GM21515 (cell line): ENCODE results near the gene L3HYPDH.

Experiments used
- ATAC-seq: cut with Tn5 transposase; IDR thresholded peaks from one replicate; pipeline ENCODE4 v1.9.1; 2021; ENCODE audit not compliant: unreplicated experiment

Gene L3HYPDH

DNA sequence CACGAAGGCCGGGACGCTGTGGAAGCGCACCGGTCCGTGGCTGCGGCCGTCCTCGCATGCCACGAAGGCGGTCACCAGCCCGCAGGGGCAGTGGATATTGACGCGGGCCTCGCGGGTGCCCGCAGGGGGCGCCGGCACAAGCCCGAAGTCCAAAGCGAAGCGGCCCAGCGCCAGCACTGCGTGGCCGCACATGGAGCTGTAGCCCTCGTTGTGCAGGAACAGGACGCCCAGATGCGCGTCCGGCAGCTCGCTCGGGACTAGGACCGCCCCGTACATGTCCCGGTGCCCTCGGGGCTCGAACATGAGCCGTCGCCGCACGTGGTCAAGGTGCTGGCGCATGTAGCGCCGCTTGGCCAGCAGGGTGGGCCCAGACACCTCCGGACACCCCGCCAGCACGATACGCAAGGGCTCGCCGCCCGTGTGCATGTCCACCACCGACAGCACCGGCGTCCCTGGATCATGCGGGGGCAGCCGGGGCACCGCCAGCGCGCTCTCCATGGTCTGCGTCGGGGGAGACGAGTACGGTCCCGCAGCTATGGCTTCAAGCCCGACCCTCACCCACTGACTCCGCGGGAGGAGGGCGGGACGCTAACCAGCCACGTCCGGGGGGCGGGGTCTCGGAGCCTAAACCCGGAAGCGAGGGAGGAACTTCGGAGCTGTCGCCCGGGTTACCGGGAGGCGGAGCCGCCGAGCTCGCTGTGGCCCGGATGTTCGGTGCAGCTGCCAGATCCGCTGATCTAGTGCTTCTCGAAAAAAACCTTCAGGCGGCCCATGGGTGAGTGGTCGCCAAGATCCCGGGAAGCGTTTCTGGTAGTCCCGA is at the start of gene L3HYPDH, which contains the start of gene JKAMP:
Gene L3HYPDH (minus strand): TSS at position 590 of the 820 bp plus-strand sequence. CDS start 92 bp downstream, at position 498.
Gene JKAMP (plus strand): TSS at position 699 of the 820 bp plus-strand sequence. CDS start 73 bp downstream, at position 772.
- peak; percentile 88 for ATAC-seq

DNA sequence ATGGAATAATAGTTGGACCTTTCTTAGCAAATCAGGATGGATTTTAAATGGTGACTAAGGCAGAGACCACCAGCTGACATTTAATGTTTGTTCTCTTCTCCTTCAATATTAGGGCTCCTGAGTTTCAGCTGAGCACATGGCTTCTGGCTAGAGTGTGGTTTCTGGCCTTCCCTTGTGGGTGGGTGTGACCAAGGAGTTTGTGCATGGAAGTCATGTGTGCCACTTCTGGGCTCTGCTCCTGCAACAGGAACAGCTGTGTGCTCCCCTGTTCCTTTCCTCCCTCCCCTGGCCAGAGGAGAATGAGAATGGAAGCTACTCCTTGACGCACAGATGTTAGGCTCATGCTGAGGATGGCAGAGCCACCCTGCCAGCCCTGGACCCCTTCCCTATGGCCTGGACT is 48.2 kb upstream of the L3HYPDH start:
- no peak for ATAC-seq

DNA sequence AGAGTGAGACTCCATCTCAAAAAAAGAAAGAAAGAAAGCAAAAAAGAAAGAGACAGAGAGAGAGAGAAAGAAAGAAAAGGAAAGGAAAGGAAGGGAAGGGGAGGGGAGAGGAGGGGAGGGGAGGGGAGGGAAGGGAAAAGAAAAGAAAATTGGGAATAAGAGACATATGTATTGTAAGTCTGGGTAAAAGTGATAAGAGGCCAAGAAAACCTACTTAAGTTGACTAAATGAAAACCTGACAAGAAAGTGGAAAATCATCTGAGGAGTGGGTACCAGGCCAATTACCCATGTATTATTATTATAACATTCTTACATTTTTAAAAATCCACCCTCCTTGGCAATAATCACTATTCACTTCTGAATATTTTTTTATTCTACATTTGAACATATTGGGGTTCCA is 46.1 kb upstream of the L3HYPDH start:
- no peak for ATAC-seq

DNA sequence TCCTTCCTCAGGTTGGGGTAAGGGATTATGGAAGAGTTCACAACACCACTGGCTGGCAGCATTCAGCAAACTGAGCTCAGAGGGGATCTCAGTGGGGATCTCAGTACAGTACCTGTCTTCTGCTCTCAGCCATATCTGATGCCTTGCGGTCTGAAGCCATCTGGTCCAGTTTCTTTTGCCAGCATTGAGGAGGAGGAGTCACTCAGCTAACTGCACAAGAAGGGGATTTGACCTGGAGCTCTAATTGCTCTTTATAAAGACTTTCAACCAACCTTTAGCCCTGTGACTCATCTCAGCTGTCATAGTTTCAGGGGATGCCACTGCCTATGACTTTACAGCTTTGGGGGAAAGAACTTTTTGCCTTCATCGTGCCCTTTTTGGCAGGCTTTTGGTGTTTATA is 45.0 kb upstream of the L3HYPDH start:
- no peak for ATAC-seq

DNA sequence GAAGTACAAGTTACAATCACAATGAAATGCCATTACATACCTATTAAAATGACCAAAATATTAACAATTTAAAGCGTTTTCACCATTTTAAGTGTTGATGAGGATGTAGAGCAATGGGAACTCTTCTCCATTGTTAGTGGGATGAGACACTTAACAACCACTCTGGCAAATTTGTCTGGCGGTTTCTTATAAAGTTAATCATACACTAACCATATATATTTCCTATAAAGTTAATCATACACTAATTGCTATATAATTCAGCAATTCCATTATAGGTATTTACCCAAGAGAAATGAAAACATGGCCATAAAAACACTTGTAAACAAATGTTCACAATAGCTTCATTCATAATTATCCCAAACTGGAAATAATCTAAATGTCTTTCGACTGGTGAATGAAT is 36.0 kb upstream of the L3HYPDH start:
- ATAC-seq, result no peak

DNA sequence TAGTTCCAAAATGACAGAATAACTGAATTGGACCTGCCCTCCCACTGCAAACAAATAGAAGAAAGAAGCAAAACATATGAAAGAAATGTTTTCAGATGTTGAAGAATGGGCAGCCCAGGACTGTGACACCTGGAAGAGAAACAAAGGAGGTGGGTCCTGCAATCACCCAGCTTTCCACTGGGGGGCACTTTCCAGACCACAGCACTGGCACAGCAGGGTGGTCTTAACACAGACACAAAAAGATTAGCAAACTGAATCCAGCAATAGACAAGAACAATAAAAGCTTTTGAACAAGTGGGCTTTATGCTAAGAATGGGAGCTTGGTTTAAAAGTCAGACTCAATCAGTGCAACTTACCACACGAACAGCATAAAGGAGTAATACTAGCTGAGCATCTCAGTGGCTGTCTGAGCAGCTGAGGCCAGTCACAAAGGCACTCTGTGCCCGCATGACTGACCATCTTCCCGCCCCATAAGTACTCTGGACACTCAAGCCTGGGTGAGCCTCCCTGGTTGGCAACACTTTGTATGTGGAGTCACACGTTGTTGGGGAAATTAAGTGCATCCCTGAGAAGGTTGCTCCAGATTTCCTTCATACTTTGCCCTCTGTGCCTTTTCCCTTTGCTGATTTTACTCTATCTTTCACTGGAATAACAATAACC is 27.8 kb upstream of the L3HYPDH start:
- ATAC-seq, result no peak

DNA sequence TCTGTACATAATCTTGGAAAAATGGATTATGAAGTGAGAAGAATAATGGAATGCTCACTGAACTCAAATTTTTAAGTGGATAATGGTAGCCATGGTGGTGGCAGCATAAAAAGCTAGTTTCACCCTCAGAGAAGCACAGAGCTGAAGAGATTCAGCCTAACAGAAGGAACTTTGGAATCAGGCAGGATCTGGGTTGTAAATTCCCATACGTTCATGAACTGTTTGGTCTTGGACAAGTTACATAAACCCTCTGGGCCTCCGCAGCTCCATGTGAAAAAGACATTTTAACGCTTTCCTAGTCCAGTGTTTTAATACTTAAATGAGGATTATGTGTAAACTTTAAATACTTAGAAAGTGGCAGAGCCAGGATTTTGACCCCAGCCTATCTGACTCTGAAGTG is 26.8 kb upstream of the L3HYPDH start:
- no peak for ATAC-seq

DNA sequence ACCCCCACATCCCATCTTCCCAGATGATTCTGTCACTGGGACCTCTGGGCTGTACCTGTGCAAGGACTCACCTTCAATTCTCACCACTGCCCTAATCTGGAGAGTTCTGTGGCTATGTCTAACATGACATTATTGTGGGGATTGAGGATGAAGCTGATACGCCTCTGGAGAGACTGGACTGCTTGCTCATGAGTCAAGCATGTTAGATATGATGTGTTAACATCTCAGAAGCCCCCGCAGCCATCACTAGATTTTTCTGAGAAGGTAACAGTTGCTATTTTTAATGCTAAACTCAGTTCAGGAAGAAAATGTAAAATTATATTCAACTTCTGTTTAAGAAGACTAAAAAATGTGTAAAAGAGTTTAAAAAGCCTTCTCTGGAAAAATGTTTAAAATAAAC is 25.8 kb upstream of the L3HYPDH start:
- ATAC-seq, result no peak

DNA sequence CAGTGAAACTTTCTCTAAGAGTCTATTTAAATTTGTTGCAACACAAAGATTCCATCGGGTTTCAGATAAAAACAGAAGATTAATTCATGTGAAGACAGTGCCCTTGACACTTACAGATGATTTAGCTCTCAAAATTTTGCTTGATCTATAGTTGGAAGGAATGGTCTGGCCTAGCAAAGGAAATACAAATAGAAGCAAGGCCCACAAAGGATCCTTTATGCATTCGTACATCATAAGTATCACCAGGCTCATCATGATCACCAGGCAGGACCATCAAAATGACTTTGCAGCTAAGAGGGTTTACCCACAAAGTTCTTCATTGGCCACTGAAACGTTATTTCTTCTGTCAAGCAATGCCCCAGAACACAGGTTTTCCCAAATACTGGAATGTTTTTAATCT is 24.9 kb upstream of the L3HYPDH start:
- no peak for ATAC-seq

DNA sequence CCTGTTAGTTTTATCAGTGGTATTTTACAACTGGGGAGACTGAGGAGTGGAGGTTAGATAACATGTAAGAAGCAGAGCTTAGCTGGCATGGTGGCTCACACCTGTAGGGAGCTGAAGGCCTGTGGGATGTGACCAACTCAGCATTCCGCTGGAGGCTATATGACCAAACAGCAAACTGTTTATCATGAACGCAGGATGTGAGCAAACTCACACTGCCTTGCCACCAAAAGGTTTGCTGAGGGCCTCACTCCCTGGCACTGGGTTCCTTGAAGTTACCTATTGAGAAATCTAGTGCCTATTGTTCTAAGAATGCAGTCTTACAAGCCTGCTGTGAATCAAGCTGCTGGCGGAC is 23.5 kb upstream of the L3HYPDH start:
- ATAC-seq, result peak; percentile 17

DNA sequence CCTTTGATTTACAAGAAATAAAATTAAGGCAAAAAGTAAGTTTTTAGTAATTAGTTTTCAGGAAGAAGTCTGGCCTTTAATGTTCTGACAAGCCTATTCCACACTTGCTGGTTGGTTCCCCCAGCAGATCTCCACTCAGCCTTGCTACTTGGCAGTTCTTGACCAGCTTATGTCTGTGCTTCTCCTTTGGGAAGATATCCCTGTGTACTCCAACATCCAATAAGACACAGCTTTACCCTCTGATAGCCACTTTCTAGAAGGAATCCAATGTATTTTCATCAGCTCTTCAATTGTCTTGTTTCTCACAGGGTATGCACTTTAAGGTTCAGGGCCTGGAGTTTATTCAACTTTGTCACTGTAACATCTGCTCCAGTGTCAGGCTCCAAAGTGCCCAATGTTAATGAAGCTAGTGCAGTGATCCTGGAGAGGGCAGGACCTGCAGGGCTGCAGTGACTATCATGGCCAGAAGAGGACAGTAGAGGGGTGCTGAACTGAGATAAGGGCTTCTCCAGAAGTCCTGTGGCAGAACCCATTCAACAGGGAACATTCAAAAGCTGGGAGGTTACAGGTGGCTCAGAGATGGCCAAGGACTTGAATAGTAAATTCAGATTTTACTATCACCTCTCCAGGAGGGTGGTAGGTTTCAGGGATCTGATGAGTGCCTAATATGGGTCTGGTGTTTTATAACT is 23.0 kb upstream of the L3HYPDH start:
- peak; percentile 88 for ATAC-seq

DNA sequence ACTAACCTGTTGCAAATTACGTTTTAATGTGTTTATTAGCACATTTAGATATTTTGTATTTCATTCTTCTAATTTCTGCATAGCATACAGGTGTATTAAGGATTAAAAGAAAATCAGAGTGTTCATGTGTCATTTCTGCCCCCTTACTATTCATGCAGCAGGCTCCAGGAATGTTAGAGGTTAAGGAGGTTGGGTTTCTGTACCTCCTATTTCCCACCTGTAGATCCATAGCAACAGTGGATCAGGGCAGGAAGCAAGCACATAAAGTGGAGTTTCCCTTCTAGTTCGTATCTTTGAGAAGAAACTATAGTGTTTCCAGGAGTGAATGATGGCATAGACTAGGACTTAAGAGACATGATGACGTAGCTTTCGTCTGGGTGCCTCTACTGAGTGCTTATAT is 19.0 kb upstream of the L3HYPDH start:
- no peak for ATAC-seq

DNA sequence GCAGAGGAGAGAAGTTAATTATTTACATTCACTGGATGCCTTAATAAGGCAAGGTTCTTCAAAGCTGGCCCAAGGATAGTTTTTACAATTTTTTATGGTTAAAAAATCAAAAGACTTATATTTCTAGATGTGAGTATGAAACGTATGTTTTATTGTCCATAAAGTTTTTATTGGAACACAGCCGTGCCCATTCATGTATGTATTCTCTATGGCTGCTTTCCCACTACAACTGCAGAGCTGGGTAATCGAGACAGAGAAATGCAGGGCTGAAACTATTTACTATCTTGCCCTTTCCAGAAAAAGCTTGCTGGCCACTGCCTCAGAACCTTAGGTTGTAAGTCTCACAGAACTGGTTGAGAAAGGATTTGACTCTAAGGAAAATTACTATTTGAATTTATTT is 16.5 kb upstream of the L3HYPDH start:
- no peak for ATAC-seq

DNA sequence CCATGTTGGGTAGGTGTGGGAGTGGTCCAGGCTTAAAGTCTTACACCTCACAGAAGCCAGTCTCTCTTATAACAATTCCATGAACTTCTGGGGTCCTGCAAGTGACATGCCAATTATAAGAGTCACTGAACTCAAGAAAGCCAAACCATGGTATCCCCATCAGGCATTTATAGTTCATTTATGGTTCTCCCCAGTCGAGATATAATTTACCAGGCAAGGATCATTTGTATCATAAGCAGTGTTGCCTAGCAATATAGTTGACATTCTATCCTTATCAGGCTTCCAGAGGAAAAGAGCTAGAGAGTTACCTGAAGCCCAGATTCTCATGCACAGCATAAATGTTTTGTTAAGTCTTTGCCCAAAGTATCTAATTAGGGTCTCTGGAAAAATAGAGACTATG is 8.2 kb upstream of the L3HYPDH start:
- no peak for ATAC-seq

DNA sequence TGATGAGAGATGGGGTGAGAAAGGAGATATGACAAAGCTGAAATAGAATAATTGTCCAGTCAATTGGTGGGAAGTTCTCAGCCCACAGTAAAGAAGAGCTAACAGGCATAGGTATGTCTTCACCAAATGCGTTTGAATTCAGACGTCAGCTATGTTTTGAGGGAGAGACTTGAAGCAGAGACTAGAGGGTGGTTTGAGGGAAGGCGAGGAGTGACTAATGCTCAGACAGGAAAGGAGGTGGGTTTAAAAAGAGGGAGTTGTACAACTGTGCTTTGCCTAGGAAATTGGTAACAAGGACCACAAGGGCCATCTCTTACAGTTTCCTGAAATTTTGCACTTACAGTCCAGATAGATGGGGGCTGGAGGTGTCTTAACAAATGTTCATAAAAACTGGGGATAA is 6.5 kb upstream of the L3HYPDH start:
- no peak for ATAC-seq

DNA sequence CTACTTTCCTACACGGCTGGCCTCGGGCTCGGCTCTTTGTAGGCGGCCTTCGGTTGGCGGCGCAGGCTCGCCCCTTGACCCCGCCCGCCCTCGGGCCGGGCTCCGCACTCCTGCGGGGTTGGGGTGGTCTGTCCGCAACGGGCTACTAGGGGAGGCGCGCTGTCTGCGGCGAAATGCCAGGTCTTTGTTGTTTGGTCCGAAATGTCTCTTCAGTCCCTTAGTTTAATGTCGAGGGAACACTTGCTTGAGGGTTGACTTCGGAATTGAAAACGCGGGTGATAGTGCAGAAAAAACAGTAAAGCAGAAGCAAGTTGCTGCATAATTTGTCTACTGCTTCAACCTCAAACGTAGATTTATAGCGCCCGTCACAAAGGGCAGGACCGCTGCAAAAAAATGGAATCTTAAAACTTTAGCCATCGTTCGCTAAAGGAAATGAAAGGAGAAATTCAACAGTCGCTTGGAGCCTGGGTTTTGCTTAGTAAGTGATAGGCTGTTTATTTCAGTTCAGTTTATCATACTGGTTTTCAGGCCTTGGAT is 499 bp upstream of the L3HYPDH start:
- ATAC-seq, result peak; percentile 51

DNA sequence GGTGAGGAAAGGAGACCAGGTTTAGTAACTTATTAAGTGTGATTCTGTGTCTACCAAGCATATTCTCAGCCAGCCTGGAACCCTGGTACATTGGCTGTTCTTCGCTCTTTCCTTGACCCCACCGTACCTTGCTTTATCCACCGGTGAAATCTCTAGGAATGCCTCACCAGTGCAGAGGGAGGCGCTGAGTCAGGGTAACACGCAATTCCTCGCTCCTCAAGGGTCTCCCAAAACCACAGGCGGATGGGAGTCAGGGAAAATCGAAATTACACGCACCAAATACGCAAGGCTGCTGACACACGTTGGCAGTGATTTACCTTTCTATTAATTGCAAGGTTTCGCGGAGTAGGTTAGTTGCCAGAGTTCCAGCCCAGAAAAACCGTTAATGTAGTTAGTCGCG is 845 bp downstream of the L3HYPDH start:
- no peak for ATAC-seq

DNA sequence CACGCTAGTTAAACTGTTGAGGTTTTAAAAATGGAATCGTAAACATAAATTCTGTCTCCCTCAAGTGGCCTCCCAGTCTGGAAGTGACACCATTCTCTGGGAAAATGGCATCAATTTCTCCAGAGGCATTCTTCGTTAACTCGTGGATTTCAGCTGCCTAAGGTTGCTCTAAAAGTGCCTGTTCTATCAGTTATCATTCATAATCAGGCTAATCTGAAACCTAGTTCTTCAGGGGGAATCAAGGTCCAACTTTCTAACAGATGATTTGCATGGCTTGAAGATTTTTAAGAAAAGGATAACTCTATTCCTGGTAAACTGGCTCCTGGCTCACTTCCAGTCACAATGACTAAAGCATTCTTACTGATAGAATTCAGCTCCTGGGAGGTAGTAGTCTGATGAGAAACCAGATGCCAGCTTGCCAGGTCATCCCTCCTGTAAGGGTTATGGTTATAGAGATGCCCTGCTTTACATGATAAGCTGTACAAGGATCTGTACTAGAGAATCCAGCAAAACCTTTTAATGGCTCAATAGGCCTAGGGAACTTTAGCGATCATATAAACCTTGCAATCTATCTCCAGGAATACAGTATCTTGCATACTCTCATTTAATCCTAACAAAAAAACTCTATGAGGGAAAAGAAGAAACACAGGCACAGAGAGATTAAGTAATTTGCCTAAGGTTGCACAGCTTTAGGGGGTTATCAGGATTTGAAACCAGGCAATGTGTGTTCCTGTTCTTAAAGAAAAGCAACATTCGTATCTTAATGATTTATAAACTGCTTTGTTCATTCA is 1.5 kb downstream of the L3HYPDH start:
- no peak for ATAC-seq

DNA sequence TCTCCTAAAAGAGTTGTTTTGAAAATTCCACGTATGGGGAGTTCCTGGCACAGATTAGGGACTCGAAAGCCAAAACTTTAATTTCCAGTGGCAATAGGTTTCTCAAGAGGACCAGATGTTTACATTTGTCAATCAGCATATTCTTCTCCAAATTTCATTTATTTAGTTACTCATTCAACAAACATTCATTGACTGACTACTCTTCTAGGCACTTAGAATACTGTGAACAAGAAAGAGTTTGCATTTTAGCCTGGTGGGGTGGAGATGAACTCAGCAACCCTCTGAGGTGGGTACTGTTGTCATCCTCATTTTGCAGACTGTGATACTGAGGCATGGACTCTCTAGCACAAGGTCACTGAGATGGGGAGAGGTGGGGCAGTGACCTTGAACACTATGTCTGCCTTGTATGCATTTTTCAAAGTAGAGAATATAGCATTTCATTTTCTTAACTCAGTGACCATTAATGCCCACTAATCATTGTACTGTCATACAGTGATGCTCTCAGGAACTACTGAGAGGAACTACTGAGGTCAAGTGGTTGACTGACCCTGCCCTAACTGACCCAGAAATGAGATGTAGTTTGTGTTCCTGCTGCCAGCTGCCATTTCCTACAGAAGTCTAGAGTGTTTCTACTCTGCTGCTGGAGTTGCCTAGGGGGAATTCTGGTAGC is 2.2 kb downstream of the L3HYPDH start:
- ATAC-seq, result no peak

DNA sequence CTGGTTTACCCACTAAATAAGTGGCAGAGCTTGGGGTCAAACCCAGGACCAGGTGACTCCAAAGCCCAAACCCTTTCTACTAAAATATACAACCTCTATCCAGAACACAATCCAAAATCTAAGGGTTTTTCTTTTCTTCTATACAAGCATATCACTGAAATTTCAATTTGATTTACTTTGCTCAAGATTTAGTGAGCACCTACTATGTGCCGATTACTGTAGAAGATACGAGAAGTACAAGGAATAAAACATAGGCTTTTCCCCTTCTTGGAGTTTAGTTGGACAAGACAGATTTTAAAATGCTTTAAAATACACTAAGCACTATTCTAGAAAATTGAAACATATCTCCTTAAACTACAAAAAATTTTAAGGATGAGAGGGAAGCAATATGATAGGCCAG is 2.8 kb downstream of the L3HYPDH start:
- no peak for ATAC-seq
